HG02610 (cell line): ENCODE measurements around the gene CABYR.
A peak's percentile ranks its signal among the peaks of the same experiment; 100 is the strongest.

ENCODE experiments used
- ATAC-seq: cut with Tn5 transposase; IDR thresholded peaks from one replicate; pipeline ENCODE4 v1.9.1; 2021; ENCODE audit warnings: mild to moderate bottlenecking, moderate library complexity; ENCODE audit not compliant: unreplicated experiment

CABYR gene, protein sequence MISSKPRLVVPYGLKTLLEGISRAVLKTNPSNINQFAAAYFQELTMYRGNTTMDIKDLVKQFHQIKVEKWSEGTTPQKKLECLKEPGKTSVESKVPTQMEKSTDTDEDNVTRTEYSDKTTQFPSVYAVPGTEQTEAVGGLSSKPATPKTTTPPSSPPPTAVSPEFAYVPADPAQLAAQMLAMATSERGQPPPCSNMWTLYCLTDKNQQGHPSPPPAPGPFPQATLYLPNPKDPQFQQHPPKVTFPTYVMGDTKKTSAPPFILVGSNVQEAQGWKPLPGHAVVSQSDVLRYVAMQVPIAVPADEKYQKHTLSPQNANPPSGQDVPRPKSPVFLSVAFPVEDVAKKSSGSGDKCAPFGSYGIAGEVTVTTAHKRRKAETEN

DNA sequence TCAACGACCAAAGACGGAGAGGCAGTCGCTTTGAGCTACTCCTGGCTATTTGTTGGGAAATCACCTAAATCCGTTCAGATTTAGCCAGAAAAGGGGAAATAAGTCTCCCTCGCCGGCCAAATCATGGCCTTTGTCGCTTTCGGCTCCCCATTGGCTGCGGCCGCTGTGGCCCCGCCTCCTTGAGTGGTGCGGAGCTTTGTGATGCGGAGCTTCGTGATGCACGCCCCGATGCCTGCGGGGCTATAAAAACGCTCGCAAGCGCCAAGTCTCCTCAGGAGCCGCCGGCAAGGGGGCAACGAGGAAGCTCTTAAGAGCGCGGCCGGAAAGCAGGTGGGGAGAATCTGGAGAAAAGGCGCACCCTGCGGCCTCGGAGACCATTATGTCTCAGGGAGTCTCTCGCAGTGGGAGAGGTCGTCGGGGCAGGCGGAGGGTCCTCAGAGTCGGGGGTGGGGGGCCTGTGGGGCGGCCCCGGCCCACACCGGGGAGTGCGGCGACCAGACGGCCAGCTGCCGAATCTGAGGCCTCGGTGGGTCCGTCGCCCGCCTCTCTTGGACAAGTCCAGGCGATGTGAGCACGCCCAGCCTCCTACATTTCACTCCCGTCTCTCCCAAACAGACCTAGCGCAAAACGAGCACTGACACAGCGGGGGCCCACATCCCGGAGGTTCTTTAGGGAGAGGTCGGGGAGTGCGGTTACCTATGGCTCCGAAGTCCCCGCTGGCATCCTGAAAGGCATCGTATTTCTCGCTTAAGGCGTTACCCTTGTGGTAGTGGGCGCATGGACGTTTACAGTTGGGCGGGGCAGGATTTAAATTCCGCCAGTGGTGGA, at the start of gene CABYR:
CABYR (plus strand) TSS at position 274 of the 828 bp plus-strand sequence. CDS start 4,053 bp downstream, outside the sequence.
- peak; percentile 88 for ATAC-seq

DNA sequence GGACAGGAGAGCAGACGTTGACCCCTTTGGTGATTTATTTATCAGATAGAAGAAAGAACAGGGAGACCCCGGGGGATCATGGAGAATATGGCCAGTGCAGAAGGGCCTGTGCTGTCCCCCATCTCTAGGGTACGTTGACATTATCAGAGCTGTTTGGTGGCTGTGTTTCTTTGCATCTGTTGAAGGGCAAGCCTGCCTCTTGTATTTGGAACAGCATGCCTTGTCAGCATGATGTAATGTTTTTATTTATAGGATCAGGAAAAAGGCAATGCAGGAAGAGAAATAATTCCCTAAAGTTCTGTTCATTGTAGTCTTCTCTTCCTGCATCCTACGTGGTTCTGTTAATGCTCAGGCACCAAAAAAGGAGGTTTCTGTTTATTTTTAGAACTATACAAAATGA, 49.8 kb upstream of the CABYR start:
- ATAC-seq: no peak

DNA sequence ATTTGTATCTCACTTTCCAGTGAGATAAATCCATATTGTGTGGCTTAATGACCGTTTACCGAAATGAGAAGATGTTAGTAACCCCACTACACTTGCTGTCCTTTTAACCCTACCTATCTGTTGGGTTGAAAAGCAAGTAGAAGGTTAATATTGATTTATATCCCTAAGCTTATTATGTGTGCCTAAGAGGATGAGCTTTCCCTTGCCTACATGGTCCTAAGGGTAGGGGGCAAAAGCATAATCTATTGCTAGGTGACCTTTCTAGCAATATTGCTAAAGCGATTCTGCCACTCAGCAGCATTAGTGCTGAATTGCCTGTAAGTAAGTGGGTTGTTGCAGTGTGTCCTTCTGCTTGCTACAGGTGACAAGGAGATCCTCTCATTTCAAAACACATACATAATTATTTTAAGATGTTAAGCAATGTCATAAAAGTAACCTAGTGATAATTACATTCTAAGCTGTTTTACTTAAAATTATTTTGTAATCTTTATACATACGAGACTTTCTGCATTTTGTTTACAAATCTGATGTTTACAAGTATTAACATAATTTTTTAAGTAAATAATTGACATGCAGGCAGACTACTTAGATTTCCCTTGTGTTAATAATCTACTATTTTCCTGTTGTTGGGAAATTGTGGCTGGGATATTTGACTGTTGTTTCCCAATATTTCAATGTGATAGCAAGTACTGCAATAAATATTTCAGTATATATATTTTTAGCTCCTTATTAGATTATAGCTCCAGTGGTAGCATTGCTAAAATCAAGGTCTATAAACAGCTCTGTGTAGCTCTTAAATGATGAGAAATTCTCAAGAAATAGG, 49.1 kb upstream of the CABYR start:
- no peak for ATAC-seq

DNA sequence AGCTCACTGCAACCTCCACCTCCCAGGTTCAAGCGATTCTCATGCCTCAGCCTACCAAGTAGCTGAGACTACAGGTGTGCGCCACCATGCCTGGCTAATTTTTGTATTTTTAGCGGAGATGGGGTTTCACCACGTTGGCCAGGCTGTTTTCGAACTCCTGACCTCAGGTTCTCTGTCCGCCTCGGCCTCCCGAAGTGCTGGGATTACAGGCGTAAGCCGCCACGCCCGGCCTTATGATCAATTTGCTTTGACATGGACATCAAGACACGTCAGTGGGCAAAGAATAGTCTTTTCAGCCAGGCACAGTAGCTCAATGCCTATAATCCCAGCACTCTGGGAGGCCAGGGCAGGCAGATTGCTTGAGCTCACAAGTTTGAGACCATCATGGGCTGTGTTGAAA, 48.0 kb upstream of the CABYR start:
- ATAC-seq: no peak

DNA sequence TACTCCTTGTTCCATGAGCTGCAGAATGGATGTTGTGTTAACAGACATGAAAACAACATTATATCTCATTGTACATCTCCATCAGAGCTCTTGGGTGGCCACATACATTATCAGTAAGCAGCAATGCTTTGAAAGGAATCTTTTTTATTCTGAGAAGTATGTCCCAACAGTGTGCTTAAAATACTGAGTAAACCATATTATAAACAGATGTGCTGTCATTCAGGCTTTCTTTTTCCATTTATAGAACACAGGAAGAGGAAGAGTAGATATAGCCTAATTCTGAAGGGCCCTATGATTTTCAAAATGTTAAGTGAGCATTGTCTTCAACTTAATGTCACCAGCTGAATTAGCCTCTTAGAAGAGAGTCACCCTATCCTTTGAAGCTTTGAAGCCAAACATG, 44.3 kb upstream of the CABYR start:
- no peak for ATAC-seq

DNA sequence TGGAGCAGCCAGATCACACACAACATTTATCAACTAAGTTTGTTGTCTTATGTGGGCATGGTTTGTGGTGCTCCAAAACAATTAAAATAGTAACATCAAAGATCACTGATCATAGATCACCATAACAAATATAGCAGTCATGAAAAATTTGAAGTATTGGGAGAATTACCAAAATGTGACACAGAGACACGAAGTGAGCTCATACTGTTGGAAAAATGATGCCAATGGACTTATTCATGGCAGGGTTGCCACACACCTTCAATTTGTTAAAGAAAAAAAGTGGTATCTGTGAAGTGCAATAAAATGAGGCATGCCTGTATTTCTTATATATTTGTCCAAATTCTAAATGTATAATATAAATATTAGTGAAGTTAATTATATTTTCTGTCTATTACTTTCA, 42.9 kb upstream of the CABYR start:
- ATAC-seq: no peak

DNA sequence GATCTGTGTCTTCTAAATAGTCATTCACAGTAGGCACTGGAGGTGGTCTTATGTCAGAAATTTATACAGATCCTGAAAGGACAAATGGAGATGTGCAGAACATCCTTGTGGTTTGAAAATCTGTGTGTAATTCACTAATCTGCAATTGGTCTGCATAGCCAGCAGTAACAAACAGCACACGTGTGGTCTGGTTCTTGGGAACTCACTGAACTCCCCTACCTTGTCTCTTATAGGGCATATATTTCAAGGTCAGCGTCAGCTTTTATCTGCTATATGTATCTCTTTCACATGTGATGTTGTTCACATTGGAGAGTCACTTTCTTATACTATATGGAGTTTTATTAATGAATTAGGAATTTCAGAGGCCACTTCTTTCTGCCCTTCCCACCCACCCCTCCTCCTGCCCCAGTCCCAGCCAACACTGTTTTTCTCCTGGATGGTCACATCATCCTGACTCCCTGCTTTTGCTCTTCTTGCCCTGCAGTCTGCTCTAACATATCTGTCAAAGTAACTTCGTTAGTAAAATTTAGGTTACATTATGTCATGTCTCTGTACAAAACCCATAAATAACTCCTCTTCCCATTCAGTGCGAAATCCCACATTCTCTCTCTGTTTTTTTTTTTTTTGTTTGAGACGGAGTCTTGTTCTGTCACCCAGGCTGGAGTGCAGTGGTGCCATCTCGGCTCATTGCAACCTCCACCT, 35.4 kb upstream of the CABYR start:
- ATAC-seq: no peak

DNA sequence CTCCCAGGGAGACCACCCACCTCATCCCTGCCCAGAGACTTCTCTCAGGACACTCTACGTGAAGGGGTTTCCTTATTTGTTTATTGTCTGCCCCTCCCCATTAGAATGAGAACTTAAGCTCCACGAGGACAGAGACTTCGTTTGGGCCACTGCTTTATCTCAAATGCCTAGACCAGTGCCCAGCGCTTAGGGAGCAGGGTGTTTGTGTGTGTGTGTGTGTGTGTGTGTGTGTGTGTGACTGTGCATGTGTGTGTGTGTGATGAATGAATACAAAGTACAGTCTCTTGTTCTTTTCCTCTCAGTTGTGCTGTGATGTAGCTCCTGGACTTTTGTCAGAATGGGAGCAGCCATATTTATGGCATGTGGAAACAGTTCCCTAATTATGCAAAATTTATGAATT, 34.4 kb upstream of the CABYR start:
- ATAC-seq: no peak

DNA sequence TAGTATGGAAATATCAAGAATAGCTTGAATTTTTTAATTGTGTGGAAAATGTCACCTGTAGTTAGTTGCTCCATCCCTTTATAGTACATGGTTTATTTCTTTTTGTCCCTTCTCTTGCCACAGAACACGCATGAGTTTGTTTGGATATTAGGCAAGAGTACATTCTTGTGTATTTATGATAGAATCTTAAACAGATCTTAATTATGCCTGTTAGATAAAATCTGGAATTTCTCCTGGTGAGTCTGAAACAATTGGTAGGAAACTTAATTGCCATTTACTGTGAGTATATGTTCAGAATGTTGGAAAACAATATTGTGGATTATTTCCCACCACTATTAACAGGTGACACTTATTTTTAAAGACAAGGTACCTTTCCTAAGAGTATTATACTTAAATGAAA, 30.2 kb upstream of the CABYR start:
- ATAC-seq: no peak

DNA sequence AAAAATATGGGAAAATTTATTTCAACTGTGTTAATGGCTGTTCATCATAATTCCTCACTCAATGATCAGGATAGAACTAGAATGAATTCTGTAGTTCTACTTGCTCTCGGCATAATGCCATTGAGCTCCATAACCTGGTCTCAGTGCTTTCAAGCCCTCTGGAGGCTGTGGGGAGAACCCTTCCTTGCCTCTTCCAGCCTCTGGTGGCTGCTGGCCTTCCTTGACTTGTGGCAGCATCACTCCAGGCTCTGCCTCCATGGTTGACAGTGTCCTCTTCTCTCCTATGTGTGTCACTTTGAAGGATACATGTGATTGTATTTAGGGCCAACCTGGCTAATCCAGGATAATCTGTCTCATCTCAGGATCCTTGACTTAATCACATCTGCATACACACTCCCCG, 26.9 kb upstream of the CABYR start:
- ATAC-seq: no peak

DNA sequence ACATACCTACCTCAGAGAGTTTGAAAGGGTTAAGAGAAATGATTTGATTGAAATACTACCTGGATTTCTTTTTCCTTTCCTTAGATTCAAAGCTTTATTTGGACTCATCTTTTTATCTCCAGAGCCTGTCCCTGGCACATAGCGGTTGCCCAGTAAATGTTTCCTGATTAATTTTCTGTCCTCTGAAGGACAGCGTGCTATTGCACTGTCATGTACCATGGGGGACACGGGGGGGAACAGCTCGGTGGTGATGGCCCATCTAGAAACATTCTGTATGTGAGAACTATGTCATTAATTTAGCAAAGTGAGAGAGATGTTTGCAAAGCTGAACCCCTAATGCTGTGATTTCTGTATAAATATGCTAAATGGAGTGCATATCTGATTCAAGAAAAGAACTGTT, 26.4 kb upstream of the CABYR start:
- ATAC-seq: no peak

DNA sequence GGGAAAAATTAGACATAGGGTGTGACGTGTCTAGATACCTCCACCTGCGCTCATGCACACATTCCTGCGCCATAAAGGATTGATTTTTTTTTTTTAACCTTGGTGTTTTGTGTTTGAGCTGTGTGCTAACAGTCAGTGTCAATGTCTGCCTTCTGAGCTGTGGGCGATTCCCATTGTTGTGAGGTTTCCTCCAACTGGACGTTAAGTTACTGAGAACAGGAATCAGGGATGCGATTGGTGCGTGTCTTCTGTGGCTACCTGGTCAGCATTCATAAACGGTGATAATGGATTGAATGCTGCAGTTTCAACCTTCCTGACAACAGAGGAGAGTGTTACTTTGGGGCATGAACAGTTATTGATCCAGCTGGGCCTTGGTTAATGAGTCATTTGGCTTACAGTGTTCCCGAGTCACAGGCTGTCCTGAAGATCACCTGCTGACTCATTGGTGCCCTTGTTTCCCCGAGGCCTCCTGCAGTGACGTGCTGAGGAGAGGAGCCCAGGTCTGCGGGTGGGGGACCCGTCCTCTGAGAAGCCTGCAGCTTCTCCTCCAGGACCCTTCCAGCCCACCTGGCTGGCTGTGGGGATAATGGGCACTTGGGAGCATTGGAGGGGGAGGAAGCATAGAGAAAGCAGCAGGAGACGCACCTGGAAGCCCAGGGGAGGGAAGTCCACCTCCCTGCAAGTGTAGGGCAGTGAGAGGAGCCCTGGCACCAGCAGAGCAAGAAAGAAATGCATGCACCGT, 25.8 kb upstream of the CABYR start:
- no peak for ATAC-seq

DNA sequence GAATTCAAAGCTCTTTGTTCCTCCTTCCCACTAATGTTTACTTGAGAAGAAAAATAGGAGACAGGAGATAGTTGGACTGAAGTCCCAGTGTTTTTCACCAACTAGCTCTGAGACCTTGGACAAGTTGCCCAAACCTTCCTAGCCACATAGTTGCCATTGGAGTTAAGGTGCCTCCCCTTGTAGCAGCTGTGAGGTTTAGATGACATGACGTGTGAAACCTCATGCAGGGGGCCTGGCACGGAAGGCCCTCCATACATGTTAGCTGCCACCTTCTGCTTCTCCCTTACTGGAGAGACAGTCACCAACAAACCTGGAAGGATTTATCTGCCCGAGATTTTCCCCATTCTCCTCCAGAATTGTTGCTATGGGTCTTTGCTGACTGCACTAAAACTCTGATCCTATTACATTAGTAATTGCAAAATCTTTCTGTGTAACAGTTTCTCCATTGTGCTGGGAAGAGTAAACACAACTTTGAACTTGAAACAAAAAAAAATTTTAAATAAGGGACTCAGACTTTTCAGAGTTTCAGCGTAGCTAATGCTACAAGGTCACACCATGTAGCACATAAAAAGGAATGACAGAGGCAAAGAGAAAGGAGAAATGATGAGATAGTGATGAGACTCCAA, 23.8 kb upstream of the CABYR start:
- no peak for ATAC-seq

DNA sequence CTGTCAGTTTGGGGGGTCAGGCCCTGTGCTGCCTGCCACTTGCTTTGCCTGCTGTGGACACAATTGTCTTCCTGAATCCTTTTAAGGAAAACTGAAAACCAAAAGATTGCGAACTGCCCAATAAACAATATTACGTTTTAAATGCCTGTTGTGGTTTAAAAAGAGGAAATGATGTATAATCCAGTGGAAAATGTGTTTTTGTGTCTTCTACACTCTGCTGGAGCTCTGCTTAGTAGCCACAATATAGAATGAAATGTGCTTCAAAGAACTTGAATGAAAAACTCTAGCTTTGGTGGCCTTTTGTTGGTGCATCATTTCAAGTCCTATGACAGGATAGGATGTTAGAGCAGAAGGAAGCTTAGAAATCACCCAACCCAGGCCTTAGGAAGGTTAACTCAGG, 23.2 kb upstream of the CABYR start:
- ATAC-seq: no peak

DNA sequence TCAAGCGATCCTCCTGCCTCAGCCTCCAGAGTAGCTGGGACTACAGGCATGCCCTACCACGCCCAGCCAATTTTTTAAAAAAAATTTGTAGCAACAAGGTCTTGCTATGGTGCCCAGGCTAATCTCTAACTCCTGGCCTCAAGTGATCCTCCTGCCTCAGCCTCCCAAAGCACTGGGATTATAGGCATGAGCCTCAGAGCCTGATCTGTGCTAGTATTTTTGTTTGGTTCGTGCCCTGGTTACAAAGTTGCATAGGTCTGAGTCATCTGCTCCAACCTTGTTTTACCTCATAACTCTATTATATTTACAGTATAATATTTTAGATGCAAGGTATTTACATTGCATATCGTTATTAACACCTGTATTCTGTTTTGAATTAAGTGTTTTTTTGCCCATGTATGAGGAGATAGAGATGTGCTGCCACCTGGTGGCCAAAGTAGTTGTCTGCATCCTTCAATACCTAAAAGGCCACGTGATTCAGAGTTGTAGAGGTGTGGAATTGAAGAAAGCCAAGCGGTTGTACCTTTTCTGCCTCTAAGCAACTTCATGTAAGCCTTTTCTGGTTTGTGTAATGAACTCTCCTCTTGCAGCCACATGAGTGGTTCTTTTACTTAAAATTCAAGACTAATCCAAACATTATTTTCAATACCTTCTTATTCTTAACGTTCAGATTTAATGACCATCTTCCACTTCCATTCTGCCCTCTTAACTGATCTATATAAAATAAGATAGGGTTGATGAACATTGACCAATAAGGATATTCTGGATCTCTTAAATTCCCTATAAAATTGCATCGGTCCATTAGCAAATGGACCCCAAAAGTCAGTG, 19.9 kb upstream of the CABYR start:
- peak; percentile 72 for ATAC-seq

DNA sequence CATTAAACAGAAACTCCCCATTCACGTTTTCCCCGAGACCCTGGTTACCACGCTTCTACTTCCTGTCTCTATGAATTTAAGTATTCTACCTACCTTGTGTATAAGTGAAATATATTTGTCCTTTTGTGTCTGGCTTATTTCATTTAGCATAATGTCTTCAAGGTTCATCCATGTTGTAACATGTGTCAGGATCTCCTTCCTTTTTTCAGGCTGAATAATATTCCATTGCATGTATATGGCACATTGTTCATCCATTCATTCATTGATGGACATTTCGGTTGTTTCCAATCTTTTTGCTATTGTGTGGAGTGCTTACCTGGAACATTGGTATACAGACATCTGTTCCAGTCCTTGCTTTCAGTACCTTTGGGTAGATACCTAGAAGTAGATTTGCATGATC, 18.2 kb upstream of the CABYR start:
- no peak for ATAC-seq

DNA sequence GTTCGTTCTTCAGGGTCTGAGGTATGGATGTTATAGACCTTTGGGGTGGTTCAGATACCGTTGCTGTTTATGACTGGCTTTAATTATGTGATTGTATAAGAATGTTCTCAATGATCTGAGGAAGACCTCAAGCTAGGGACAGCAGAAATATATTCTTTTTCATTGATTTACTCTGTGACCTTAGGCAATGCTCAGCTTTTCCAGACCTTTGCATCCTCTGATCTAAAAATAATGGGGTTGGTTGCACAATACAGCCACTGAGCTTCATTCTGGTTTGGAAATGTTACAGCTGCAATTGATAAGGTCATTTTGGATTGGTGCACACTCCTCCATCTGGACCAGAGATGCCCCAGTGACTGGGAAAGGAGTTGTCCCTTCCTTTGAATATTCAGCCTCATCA, 17.2 kb upstream of the CABYR start:
- ATAC-seq: no peak

DNA sequence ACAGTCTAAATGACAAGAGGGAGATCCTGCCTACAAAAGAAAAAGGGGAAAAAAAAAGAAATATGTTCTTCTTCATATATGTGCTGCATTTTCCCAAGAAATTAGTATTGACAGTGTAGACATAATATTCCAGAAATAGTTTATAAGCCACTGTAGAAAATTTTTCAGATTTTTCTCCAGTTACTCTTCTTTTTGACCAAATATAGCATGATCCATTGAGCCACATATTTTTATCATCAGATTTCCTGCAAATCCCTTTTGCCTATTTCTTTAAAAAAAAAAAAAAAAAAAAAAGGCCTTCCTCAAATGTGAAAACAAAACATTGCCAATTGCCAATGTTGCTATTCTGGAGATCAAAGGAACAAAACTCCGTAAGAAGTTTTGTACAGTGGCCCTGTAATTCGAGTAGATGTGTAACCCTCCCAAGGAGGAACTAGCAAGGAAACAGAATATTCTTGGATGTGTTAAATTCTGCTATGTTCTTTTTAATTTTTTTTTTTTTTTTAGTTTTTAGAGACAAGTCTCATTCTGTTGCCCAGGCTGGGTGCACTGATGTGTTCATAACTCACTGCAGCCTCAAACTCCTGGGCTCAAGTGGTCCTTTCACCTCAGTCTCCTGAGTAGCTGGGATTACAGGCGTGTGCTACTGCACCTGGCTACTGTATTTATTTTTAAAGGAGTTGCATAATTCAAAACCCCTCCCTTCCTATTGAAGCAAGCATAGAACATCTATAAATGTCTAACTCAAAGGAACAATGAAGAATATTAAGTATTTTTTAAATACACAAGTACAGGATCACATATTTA, 12.5 kb upstream of the CABYR start:
- no peak for ATAC-seq
